GM19328 (cell line): Measurements from ENCODE around the gene GOLGA8S.
"Not testable (repeated sequence)": the region's sequence is repeated elsewhere in the genome, so short reads cannot be mapped to it uniquely, and the experiment has no call there.

Experiments used
- ATAC-seq: cut with Tn5 transposase; IDR thresholded peaks from one replicate; pipeline ENCODE4 v1.9.1; 2021; ENCODE audit warnings: mild to moderate bottlenecking, moderate library complexity; ENCODE audit not compliant: unreplicated experiment

GOLGA8S gene

DNA sequence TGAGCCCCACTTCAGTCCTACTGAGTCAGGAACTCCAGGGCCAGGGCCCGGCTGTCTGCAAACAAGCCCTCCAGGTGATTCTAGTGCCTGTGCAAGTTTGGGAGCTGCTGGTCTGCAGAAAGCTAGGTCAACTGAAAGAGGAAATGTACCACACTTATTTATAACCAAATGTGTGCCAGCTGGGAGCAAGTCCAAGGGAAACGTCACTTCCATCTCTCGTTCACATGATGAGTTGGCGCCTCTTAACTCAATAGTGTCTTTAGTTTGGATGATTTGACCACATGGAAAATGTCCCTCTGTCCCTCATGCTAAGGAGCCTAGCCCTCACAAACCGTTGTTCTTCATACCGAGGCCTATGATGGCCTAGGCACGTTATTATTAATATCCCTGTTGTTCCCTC lies 43.2 kb downstream of the GOLGA8S start:
- no peak for ATAC-seq

DNA sequence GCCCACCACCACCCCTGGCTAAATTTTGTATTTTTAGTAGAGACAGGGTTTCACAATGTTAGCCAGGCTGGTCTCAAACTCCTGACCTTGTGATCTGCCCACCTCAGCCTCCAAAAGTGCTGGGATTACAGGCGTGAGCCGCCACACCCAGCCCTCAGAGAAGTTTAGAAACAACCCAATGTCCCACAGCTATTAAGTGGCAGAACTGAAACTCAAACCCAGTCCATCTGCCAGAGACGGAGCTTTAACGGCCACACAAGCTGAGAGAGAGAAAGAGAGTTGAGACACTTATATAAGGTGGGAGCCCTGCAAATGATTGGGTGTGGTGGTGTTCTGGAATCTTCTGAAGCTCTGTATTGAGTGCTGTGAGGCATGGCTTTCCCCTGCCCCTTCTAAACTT lies 43.8 kb downstream of the GOLGA8S start:
- not testable (repeated sequence) for ATAC-seq

DNA sequence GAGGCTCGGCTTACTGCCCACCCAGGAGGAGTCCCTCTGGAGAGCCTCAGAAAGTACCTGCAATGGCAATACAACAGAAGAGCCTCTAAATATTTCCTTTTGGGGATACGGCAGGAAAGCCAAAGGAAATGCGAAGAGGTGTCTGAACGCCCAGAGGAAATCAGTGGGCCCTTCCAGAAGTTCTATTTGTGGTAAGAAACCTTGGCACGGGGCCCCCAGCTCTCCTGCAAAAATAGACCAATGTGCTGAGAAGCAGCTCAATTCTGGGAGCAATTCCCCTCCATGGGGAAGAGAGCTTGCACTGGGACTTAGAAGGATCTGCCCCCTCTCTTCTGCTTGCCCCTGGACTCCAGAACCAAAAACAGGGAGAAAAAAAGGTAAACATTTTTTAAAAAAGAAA lies 44.7 kb downstream of the GOLGA8S start:
- ATAC-seq, result not testable (repeated sequence)

DNA sequence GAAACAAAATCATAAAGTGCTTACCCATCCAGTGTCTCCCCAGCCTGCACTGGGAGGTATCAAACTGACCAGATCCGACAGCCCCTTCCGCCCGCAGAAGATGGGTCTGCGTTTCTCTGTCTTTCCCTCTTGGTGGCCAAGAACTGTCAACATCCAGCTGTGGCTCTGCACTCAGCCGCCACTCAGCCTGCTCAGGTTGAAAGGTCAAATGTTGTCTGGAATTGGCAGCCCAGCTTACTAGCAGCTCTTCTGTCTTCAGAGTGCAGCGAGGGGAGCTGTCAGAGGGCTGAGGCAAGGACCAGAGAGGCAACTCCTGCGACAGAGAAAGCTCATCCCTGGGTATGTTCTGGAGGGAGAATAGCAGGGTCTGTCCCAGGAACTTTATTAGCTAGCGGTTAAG lies 47.1 kb downstream of the GOLGA8S start:
- no peak for ATAC-seq

DNA sequence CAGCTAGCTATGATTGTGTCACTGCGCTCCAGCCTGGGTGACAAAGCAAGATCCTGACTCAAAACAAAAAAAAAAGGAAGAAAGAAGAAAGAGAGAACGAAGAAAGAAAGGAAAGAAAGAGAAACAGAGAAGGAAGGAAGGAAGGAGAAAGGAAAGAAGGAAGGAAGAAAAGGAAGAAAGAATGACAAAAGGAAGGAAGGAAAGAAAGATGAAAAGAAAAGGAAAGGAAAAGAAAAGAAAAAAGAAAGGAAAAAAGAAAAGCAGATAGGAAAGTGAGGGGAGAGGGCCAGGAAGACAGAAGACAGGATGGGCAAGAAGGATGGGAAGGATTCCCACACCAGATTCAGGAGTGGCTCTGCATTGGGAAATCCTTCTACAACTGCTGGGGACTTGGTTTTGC lies 47.6 kb downstream of the GOLGA8S start:
- no peak for ATAC-seq

DNA sequence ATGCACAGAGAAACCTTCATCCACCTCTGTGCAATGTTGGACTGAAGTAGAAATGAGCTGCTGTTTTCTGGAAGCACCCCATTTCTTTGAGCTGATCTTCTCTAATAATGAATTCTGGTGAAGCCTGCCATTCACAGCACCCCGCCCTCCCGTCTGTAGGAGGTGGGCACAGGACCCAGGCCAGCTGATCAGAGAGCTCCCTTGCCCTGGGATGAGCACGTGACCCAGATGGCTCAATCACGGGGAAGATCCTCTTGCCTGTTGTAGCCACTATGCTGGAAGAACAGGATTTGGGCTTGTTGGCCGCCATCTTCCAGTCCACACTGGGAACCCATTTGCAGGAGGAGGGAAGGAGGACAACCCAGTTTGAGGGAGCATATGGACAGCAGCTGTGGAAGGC lies 48.0 kb downstream of the GOLGA8S start:
- ATAC-seq, result no peak

DNA sequence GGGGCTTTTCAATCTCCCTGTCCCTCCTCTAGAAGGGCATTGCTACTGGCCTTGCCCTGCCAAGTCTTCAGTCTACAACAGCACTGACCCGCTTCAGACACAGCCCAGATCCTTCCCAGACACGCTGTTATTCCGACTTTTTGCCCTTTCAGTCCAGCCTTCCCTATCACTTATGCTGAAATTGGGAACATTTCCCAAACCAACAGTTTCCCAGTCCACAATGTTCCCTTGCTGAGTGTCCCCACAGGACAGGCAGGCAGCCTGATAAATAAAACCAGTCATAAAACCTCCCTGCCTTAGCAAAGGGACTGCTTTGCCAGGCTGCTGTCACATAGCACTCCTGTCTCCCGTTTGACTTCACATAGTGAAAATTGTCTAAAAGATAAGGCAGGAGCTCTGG lies 49.0 kb downstream of the GOLGA8S start:
- no peak for ATAC-seq

DNA sequence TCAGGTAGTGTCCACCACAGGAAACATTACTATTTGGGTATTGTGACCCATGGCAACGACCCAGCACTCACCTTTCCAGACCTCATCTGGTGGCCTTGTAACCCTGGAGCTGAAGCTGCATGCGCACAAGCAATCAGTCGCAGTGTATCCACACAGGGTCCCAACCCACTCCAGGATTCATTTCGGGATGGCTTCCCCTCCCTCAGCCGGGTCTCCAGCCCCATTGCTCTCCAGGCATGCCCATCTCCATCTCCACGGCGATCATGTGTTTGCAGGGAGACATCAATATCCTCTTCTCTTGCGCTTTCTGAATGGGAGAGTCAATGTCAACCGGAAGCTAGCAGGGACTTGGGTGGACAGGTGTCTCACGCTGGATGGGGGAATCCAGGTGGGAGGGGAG lies 57.3 kb downstream of the GOLGA8S start:
- no peak for ATAC-seq

DNA sequence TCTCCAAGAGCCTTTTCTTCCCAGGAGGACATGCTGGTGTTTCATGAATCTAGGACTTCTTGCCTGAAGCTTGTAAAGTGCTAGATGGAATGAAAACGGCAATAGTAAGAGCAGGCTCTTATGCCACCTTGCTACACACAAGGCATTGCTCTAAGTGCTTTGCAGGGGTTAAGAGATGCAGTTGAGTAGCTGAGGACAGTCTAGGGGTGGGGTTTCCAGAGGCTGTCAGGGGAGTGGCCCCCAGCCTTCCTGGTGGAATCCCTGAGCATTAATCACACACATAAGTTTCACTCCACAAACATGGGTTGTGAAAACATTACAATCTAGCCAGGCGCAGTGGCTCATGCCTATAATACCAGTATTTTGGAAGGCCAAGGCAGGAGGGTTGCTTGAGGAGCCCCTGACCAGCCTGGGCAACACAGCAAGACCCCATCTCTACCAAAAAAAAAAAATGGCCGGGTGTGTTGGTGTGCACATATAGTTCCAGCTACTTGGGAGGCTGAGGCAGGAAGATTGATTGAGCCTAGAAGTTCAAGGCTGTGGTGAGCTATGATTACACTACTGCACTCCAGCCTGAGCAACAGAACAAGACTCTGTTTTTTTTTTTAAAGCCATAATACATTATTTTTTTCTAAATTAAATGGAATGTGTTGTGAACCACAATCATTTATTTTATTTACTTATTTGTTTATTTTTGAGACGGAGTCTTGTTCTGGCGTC lies 58.5 kb downstream of the GOLGA8S start:
- ATAC-seq, result not testable (repeated sequence)
